GM18502 (cell line): ENCODE results near the gene OR51T1.

Experiments
- ATAC-seq: cut with Tn5 transposase; IDR thresholded peaks from one replicate; pipeline ENCODE4 v1.9.1; 2021; ENCODE audit warnings: mild to moderate bottlenecking; ENCODE audit not compliant: unreplicated experiment, poor library complexity

Gene OR51T1

GRCh38 chr11:4924239-4924638 is 42.5 kb downstream of the OR51T1 start, which contains the start of gene OR51G1:
Gene OR51G1 (minus strand): TSS chr11:4924339. CDS start chr11:4924339, 0 bp downstream.
- ATAC-seq, result no peak

- no peak for ATAC-seq
These were observed 44.9 kb downstream of the OR51T1 start for GRCh38 chr11:4926608-4927007.
